ENCODE results near the gene ZBTB42. TPM values are rescaled to one million over a fixed set of nuclear protein-coding genes. Genes with fewer than 3 reads are reported as not detected.

Gene ZBTB42
- total RNA-seq, 4 donors from 2014 or later, result 2.5 to 6.4 (median 4.9) TPM

DNA sequence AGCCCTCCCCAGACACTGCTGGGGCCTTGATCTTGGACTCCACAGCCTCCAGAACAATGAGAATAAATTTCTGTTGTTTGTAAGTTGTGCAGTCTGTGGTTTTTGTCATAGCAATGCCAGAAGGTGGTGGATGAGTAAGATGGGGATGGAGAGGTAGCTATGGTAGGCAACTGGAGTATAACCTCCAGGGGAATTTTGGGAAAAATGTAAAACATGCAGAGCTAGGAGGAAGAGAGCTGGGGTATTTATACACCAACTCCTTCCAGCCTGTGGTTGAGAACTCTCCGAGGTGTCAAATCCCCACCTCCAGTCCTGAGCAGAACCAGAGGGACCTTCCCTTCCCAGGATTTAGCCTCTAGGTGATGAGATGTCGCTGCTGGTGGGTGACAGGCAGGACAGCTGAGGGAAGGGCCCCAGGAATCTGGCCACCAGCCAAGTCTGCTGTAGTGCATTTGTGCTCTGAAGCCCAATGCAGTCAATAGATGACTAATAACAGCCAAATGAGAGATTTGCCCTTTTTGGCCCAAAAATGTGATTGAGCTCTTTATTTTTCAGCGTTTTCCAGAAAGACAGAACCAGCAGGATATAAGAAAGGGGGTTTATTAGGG lies 45.0 kb downstream of the ZBTB42 start:
- intact Hi-C loops (cut with DNase I), result no loop called here
- WGBS, result 78% methylated on average over 3 of the region's 3 CpGs
- H3K27ac ChIP-seq (replicated peaks in 1 of 4), result no peak overlapping the region
- no peak for DNase-seq (ENCODE audit: extremely low spot score)
- TF ChIP-seq POLR2A (IDR thresholded peaks at IDR 0.05; ENCODE audit: low read depth) (no peak), EP300 (IDR thresholded peaks at IDR 0.05) (no peak), POLR2AphosphoS5 (IDR thresholded peaks at IDR 0.05) (no peak)
- TF ChIP-seq, protein P1, sequence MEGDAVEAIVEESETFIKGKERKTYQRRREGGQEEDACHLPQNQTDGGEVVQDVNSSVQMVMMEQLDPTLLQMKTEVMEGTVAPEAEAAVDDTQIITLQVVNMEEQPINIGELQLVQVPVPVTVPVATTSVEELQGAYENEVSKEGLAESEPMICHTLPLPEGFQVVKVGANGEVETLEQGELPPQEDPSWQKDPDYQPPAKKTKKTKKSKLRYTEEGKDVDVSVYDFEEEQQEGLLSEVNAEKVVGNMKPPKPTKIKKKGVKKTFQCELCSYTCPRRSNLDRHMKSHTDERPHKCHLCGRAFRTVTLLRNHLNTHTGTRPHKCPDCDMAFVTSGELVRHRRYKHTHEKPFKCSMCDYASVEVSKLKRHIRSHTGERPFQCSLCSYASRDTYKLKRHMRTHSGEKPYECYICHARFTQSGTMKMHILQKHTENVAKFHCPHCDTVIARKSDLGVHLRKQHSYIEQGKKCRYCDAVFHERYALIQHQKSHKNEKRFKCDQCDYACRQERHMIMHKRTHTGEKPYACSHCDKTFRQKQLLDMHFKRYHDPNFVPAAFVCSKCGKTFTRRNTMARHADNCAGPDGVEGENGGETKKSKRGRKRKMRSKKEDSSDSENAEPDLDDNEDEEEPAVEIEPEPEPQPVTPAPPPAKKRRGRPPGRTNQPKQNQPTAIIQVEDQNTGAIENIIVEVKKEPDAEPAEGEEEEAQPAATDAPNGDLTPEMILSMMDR (IDR thresholded peaks at IDR 0.05), result no peak
- no peak overlapping the region for H3K4me3 ChIP-seq
- peaks cover 13 to 22% (median 20%) of the 10 kb centered on the region in 4 donors for H3K4me1 ChIP-seq
- H3K27me3 ChIP-seq, result peaks cover 0 to 89% (median 19%) of the 10 kb centered on the region in 4 donors
- no peaks in the 10 kb centered on the region for H3K36me3 ChIP-seq
- H3K9me3 ChIP-seq, result no peaks in the 10 kb centered on the region

DNA sequence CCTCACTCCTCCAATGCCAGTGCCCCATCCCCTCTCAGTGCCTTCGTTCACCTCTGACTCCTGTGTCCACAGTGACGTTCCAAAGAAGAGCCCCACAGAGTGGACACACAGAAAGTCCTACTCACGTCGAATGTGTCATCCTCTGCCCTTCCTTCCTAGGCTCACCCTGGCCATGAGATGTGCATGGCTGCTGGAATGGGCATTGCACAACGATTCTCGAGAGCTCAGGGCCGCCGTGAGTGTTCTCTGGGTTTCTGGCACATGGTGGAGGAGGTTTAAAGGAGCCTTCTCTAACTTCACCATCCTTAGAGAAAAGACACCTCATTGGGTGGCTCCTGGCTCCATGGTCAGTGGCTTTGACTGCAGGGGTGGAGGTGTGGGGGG lies 51.4 kb downstream of the ZBTB42 start:
- TF ChIP-seq POLR2AphosphoS5 (IDR thresholded peaks at IDR 0.05), result no peak
- TF ChIP-seq, protein P1 (IDR thresholded peaks at IDR 0.05), result no peak
- TF ChIP-seq POLR2A (IDR thresholded peaks at IDR 0.05; ENCODE audit: low read depth), result no peak
- TF ChIP-seq EP300 (IDR thresholded peaks at IDR 0.05), result no peak
- Histone ChIP-seq H3K4me3 (no peak overlapping the region), H3K27ac (replicated peaks in 1 of 4) (no peak overlapping the region), H3K27me3 (peaks cover 0 to 64% (median 0%) of the 10 kb centered on the region in 4 donors), H3K9me3 (no peaks in the 10 kb centered on the region), H3K36me3 (no peaks in the 10 kb centered on the region), H3K4me1 (no peaks in the 10 kb centered on the region)
- DNase-seq (ENCODE audit: extremely low spot score), result no peak
- 68% methylated on average over 8 of the region's 8 CpGs for WGBS
- intact Hi-C loops (cut with DNase I), result no loop called here

Other genes starting within 250 kb of the ZBTB42 start
- under 1 TPM in 1 of 4 donors, not detected in 3; 0.42 TPM for gene C14orf180, start 221.3 kb upstream of the ZBTB42 start, total RNA-seq
- 1 to 10 TPM; 1.4 to 4.2 (median 1.9) TPM for gene TMEM179, start 196.3 kb upstream of the ZBTB42 start, total RNA-seq
- gene INF2, start 111.5 kb upstream of the ZBTB42 start, total RNA-seq, result 100 to 1,000 TPM in 1 of 4 donors, 10 to 100 TPM in 3; 51.5 to 129 (median 66.7) TPM
- gene ADSS1, start 76.9 kb upstream of the ZBTB42 start, total RNA-seq, result 1 to 10 TPM; 4.3 to 7.9 (median 5.7) TPM
- 100 to 1,000 TPM; 207 to 324 (median 290) TPM for gene SIVA1, start 48.0 kb upstream of the ZBTB42 start, total RNA-seq
- 100 to 1,000 TPM; 162 to 267 (median 187) TPM for gene AKT1, start 5.4 kb upstream of the ZBTB42 start, total RNA-seq
- 10 to 100 TPM; 24.1 to 70.6 (median 45.7) TPM for gene CEP170B, start 64.2 kb downstream of the ZBTB42 start, total RNA-seq
- under 1 TPM; under 0.01 to 0.50 (median 0.15) TPM for gene PLD4, start 123.8 kb downstream of the ZBTB42 start, total RNA-seq
- gene AHNAK2, start 177.3 kb downstream of the ZBTB42 start, total RNA-seq, result 100 to 1,000 TPM in 3 of 4 donors, 10 to 100 TPM in 1; 95.3 to 277 (median 195) TPM
- gene CLBA1, start 184.7 kb downstream of the ZBTB42 start, total RNA-seq, result 1 to 10 TPM; 3.7 to 9.8 (median 6.7) TPM
- gene CDCA4, start 220.0 kb downstream of the ZBTB42 start, total RNA-seq, result 1 to 10 TPM; 5.0 to 8.0 (median 6.0) TPM

Data from esophagus muscularis mucosa (tissue), 4 donors.